DMS79 treated with DMSO at 0.1 percent for 48 hours (cell line): ENCODE data around the gene NEGR1.

Experiments
- DNase-seq: peaks from one replicate; lab custom pipeline; 2025; lab: John Stamatoyannopoulos, UW

Gene NEGR1

DNA sequence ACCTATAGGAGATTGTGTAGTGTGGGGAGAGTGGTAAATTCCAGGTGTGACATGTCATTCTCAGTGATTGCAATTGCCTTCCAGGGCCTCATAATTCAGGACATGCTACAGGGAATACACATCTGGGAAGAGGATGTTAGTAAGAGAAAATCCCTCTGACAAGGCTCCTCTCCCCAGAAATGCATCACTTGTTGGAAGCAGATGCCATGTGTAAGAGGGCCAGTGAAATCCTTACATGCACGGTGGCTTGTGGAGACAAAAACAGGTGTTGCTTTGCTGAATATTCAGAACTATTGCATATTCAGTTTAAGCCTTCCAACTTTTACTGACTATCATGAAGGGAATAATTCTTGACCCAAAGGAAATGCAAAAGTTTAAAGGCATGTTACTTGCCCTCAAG is 503.4 kb downstream of the NEGR1 start:
- no peak for DNase-seq

DNA sequence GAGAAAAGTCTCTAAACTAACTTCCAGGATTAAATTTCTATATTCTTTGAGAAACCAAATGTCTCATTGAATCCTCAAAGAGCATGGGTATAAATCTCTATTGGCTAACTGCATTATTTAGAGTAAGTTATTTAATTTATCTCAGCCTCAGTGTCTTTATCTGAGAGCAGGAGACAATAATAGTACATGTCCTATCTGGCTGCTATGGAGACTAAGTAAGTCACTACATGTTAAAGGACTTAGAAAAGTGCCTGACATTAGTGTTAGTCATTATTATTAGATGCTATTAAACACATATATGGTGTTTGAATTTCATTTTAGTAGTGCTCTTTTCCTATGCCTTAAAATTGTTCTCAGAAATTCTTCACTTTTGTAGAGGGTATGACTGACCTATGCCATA is 505.2 kb downstream of the NEGR1 start:
- DNase-seq = no peak

DNA sequence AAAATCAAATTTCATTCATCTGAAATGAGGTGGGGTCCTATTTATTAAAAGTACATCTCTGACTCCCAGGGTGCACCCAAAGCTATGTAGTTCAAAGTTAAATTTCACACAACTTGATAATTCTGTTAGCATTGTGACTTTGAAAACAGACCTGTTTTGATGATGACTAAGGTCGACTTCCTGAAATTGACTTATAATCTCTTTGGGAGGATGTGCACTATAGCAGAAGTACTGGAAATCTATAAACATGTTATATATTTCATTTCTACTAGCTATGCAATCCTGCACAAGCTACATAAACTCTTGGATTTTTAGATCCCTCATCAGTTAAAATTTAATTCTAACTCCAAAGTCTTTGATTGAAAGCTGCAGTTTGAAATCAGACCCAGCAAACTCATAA is 507.6 kb downstream of the NEGR1 start:
- DNase-seq = no peak

DNA sequence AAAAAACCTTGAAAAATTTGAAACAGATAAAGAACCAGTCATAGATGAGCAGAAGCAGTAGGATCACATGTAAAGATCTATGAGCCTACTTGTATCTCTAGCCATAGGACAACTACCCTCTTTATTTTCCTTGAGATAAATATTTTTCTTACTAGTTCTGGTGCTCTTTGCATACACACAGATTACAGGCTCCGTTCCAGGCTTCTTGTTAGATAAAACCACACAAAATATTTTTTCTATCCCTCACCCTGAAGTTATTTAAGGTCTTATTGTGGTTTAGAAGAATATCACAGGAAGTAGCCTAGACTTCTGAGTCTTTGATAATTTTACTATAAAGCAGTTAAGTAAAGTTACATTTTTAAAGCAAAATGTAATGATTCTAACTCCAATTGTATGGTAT is 512.2 kb downstream of the NEGR1 start:
- no peak for DNase-seq

DNA sequence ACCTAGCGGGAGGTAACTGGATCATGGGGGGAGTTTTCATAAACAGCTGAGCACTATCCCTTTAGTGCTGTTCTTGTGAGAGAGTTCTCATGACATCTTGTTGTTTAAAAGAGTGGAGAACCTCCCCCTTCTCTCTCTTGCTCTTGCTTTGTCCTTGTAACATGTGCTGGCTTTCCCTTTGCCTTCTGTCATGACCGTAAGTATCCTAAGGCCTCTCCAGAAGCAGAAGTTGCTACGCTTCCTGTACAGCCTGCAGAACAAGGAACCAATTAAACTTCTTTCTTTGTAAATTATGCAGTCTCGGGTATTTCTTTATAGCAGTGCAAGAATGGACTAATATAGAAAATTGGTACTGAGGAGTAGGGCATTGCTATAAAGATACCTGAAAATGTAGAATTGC is 515.6 kb downstream of the NEGR1 start:
- no peak for DNase-seq

DNA sequence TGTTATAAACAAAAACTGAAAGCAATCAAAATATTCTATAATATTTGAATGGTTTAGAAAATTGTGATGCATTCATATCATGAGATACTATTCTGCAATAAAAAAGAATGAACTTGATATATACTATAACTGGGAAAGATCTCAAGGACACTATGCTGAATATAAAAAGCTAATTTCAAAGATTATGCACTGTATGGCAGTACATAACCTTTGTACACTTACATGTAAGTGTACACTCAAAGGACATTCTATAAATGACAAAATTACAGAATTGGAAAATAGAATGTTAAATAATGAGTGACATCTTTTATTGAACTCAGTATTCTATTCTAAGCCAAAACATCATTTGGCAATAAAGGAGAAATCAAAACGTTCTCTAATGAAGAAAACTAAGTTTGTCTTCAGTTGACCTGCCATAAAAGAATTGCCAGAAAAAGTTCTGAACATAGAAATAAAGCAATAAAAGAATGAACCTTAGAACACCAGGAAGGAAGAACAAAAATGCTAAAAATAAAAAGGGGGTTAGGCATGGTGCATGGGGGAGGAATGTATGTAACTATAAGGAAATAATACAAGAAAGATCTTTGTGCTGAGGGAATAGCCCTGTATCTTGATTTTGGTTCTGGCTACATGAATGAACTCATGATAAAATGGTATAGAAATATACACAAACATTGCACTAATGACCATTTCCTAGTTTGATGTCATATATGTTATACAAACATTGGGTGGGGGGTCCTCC is 519.7 kb downstream of the NEGR1 start:
- DNase-seq = no peak

DNA sequence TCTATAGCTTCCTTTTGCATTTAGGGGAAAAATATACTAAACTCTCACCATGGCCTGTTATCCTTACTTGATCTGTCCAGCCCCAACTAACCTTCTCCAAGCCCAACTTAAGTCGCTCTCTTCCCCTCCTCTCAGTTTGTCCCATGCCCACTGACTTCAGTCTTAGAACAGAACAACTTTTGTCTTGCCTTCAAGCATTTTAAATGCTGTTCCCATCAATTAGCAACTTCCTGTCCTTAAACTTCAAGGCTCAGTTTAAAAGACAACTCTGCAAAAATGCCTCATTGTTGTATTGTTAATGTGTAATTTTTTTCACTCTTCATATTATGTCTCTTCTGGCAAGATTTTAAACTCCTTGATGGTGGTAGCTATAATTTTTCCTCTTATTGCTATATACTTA is 526.9 kb downstream of the NEGR1 start:
- DNase-seq = no peak

DNA sequence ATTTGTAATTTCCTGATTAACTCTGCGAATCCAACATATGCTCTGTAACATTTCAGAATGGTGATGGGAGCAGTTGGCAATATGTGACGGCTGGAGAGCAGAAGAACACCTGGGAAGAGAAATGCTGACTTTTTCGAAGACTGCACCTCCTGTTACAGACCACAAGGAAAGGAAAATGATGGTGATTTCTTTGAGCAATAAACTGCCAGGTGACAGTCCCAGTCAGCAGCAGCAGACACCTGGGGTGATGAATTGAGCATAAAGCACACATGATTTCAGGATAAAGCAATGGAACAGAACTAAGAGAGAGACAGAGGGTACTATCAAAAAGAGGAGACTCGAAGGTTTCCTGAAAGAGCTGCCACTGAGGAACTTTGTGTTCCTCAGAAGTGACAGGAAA is 528.6 kb downstream of the NEGR1 start:
- DNase-seq = no peak

DNA sequence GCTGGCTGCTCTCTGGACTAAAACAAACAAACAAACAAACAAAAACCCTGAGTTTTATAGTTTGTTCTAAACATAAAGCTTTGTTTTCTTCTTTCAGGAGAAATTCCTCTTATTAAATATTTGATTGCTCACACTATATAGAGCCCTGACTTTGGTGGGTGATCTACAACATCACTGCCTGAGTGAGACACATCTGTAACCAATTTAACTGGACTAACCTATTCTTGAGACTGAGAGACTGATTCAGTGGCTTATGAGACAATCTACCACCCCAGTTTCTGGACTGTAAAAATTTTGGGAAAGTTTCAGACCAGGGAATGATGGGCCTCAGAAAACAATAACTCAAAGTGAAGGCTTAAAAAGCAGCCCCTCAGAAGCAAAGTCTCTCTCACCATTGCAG is 537.0 kb downstream of the NEGR1 start:
- no peak for DNase-seq

DNA sequence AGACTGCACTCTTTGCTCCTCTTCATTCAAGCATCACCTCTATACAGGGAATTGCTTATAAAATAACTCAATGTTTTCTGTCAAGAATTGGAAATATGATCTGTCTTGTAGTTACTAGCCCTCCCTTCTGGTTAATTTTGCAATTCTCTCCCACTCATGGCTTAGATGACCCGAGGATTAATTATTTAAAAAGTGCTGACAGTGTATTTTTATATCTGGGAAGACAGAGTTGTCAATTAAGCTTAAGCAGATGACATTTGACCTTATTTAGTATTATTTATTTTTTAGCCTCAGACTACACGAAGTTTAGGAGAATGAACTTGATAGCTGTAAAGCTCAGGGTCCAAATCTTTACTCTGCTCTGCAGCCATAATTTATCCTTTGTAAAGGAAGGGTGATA is 538.5 kb downstream of the NEGR1 start:
- DNase-seq = no peak

DNA sequence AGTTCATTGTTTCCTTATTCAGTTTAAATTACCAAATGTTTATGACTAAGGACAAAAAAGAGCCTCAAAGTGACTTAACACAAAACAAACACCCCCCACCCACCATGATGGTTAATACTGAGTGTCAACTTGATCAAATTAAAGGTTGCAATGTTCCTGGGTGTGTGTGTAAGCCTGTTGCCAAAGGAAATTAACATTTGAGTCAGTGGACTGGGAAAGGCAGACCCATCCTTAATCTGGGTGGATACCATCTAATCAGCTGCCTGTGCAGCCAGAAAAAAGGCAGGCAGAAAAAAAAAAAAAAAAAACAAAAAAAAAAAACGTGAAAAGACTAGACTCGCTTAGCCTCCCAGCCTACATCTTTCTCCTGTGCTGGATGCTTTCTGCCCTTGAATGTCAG is 543.4 kb downstream of the NEGR1 start:
- no peak for DNase-seq

DNA sequence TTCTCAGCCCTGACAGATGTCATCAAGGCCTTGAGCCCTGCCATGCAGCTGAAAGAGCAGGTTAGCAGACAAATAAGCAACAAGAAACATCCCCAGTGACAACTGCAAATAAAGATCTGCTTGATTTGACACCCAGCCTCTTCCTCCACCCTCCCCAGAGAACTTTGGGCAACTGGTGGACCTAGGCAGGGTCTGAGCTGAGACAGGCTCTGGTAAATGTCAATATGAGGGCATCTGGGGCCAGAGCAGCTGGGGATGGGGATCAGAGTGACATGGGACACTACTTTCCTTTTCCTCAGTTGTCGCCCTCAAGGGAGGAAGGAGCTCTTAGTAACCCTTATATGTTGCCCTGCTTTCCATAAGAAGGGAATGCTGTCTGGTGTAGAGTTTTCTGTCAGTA is 544.1 kb downstream of the NEGR1 start:
- DNase-seq = no peak

DNA sequence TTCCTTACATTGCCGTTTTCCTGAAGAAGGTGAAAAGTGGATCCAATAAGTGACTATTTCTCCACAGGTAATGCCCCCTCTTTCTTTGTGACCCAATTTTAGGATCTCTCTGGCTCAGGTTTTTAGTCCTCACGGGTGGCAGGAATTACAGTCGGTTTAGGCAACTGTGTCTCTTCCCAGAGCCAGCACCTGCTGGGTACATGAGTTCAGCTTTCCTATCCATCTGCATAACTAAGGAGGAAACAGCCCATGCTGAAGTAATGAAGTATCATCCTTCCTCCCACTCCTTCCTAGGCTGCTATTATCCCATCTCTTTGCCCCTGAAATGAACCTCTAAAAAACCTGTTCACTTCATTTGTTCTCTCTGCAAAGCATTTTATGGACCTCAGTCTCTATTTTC is 544.6 kb downstream of the NEGR1 start:
- DNase-seq = no peak

DNA sequence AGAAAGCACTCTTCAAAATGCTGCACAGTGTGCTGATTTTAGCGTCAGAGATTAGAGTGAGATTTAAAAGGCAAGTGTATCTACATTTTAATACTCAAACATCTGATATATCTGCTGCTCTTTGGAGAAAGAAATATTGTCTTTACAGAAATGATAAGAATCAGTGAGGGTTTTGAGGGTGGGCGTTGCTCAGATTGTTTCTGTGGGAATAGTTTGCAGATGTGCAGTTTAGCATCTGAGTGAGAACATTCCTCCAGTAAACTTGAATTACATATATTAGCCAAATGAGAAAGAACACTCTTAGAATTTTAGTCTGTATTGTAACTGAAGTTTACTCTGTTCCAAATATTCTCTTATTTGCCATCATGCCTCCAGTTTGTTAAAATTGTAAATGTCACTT is 549.2 kb downstream of the NEGR1 start:
- no peak for DNase-seq

DNA sequence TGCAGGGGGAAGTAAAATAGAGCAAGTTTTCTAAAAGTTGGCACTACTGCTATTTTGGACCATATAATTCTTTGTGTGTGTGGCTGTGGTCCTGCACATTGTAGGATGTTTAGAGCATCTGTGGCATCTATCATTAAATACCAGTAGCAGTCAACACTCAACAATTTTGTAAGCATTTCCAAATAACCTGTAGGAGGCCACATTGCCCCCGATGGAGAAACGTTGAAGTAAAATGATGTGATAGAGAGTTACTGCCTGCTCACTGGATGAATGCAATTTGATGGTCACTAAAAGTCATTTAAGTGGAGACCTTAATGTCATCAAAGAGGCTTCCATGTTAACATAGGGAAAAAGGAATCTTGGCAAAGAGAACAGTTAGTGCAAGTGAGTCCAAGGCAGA is 560.8 kb downstream of the NEGR1 start:
- DNase-seq = no peak

DNA sequence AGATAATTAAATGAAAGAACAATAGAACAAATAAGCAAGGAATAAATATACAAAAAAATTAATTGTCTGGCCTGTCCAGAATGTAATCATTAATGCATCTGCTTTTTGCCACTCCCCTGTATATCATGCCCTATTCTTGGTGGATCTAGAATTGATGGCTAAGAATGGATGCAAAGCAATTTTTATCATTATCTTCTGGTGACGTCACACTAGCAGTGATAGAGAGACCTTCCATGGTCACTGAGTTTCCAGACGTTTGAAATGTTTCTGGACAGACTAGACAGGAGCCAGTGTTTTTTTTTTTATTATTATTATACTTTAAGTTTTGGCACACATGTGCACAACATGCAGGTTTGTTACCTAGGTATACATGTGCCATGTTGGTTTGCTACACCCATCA is 563.0 kb downstream of the NEGR1 start:
- no peak for DNase-seq

DNA sequence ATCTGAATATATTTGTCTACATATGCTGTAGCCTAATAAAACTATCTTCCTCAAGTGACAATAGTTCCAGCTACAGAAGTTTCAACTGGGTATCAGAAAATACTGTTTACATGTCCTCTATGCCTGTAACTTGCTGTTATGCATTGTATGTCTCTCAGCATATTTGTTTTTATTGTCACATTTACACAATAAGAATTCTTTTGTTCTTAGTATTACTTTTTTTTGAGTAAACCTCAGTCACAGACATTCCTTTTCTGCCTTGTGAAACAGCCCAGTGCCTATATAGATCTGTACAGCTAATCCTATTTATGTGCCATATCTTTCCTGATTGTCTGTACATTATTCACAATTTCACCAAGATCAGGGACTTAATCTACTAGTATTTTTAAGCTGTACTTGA is 565.2 kb downstream of the NEGR1 start:
- DNase-seq = no peak

DNA sequence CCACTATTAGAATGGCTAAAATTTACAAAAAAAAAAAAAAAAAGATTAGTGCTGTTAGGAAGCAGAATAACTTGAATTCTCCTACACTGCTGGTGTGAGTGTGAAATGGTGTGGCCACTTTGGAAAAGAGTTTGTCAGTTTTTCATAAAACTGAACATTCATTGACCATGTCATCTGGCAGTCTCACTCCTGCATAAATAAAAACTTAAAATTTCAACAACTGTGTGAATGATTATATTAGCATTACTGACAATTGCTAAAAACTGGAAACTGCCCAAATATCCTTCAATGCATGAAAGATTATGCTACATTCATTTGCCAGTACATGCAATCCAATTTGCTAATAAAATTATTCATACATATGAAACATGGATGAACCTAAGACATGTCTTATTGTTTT is 570.9 kb downstream of the NEGR1 start:
- no peak for DNase-seq

DNA sequence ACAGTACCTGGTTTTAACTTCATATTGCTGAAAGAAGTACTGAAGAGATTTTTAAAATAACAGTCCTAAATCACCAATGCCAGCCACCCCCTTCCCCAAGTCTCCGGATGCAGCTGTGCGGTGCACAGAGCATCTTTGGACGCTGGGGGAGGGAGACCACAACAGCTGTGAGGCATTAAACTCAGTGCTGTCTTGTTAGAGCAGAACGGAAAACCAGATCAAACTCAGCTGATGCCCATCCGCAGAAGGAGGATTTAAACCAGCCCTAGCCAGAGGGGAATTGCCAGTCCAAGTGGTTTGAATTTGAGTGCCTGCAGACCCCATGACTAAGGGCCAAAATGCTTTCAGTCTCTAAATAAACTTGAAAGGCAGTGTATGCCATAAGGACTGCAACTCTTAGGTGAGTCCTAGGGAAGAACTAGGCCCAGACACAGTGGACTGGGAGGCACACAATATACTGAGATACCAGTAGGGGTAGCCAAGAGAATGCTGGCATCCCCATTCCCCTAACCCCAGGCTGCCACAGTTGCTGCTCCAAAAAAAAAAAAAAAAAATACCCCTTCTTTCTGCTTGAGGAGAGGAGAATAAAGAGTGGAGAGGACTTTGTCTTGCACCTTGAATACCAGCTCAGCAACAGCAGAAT is 576.2 kb downstream of the NEGR1 start:
- DNase-seq = no peak

DNA sequence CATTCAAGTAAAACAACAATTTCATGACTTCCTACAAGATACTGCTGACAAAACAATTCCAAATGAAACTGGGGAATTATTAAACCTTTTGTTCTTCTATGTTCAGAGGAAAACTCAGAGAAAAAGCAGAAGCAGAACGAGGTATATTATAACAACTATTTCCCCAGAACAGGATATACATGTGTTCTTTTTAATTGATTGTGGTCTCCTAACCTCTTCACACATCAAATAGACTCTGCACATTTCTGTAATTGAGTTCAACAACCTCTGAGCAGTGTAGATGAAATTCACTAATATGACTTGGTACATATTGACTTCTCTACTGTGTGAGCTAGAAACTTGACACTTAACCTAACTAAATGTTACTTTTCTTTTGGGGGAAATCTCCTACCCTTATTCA is 584.2 kb downstream of the NEGR1 start:
- DNase-seq = no peak

DNA sequence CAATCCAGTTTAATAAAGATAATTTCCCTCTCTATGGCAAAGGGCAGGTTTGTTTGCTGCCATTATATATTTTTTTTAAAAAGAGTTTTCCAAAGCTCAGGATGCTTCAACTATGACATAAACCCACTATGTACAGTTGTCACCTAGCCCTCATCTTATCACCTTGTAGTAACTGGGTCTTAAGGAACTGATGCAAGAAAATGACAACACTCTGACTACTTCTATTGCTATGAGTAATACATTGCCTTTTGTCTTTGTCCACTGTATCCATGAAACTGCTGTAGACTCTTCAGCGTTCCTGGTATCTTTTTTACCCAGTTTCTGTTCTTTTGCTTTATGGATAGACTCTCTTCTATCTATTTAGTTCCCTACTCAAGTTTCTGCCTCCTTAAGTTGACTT is 586.5 kb downstream of the NEGR1 start:
- no peak for DNase-seq

DNA sequence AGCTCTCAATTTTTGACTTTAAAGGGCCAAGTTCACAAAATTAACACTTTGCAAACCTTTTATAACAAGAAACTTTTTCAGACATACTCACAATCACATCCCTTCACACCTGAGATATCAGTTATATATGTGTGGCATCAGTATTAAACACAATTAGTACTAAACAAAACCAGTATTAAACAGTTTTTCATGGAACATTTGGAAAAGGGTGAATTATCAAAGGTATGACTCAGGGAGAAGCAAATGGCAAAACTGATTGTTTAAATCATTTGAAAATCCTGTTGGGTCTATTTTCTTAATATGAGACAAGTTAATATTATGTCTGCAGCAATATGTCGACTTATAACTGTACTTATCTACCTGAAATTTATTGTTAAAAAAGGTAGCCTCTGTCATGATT is 587.3 kb downstream of the NEGR1 start:
- DNase-seq = no peak

DNA sequence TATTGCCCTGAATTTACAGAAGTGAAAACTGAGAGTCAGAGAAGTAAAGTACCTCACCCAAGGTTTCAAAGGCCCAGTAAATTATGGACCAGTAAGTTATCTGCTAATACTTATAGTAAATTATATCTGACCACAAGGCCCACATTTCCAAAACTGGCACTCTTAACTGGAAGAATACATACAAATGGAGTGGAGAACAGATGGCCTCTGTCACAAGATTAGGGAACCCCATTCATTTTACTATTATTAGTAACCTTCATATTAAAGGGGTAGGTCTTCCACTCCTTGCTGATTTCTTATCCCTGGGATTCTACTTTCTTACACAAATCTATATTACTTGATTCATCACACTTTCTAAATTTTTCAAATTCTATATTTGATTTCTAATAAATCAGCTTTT is 588.8 kb downstream of the NEGR1 start:
- no peak for DNase-seq

DNA sequence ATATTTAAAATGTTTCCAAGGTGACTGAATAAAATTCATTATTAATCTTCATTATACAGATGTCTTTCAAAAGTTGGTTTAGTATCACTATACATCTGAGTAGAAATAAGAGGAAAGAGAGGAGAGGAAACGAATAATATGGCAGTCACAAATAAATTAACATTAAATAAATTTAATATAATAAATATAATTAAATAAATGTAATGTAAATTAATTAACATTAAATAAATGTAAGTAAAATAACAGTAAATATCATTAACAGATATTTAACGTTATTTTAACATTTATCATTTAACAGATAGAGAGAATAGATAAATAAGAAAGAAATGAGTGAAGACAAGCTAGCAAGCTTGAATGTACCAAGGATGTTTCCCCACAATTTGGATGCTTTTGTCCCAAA is 592.7 kb downstream of the NEGR1 start:
- DNase-seq = no peak
